Prostate gland (tissue), 2 donors: ENCODE results near the gene GYS1. TPM values are rescaled to one million over a fixed set of nuclear protein-coding genes. Genes with fewer than 3 reads are reported as not detected.

Experiments
- DNase-seq: peaks from one replicate; pipeline ENCODE4 v3.0.0-alpha.2; 2019; ENCODE audit warnings: low spot score
- H3K27ac ChIP-seq, 2 donors: fragments of 200-600 bp; sonication (generic); 2 replicates each; pipeline ENCODE4 v1.5.1; 2017 to 2019
- H3K27me3 ChIP-seq: fragments of 200-600 bp; sonication (generic); replicated peaks from 2 replicates; pipeline ENCODE4 v1.5.1; 2019; ENCODE audit not compliant: insufficient read depth
- H3K36me3 ChIP-seq, 2 donors: fragments of 200-600 bp; sonication (generic); 1 replicate in 1 of 2; 2 replicates in 1 of 2; pipeline versions ENCODE4 v1.5.1 to v1.8.1; 2017 to 2019
- H3K4me1 ChIP-seq: fragments of 200-600 bp; sonication (generic); replicated peaks from 2 replicates; pipeline ENCODE4 v1.5.1; 2019
- H3K4me3 ChIP-seq, 2 donors: fragments of 200-600 bp; sonication (generic); 2 replicates each; pipeline ENCODE4 v1.5.1; 2017 to 2019
- H3K9me3 ChIP-seq: fragments of 200-600 bp; sonication (generic); 2 replicates; pipeline ENCODE4 v1.5.1; 2017
- CTCF ChIP-seq, 4 experiments: fragments of 200-600 bp in 2 of 4; fragments of 450-650 bp in 2 of 4; sonication (generic) in 2 of 4; IDR thresholded peaks; 1 replicate in 3 of 4; 2 replicates in 1 of 4; pipeline ENCODE4 v1.5.1; 2016 to 2019; ENCODE audit warnings: antibody characterized with exemption in 4 of 4, mild to moderate bottlenecking in 2 of 4, moderate library complexity in 2 of 4
- POLR2A ChIP-seq: fragments of 450-650 bp; IDR thresholded peaks from one replicate; pipeline ENCODE4 v1.6.1; 2016; ENCODE audit warnings: antibody characterized with exemption, mild to moderate bottlenecking
- POLR2AphosphoS5 ChIP-seq: sonication (generic); formaldehyde crosslinking; IDR thresholded peaks from one replicate; pipeline ENCODE4 v1.6.1; 2017; ENCODE audit warnings: antibody characterized with exemption
- WGBS: methylation state at CpG from one replicate; pipeline ENCODE4 v1.1.5; 2018; 5-methylcytosine and 5-hydroxymethylcytosine counted together
- intact Hi-C: fragments of 100-400 bp; cut with DNase I; formaldehyde crosslinking; loops from one replicate; pipeline ENCODE4 v1.14.2; 2022
- total RNA-seq, 2 donors: library from RNA; depleted of rRNA; stranded (reverse); fragments of >200 nt; gene quantifications; one replicate each; pipeline ENCODE4 v1.1.0, GENCODE V29; 2016

The GYS1 gene
- total RNA-seq, 2 donors from 2014 or later = 47.3 to 52.0 TPM

- intact Hi-C loops = no loop called here
- H3K9me3 ChIP-seq = no peaks in the 10 kb centered on the region
- 3% methylated on average over 13 of the region's 13 CpGs for WGBS
Observed at GRCh38 chr19:48994035-48994386, 902 bp upstream of the GYS1 start.

DNA sequence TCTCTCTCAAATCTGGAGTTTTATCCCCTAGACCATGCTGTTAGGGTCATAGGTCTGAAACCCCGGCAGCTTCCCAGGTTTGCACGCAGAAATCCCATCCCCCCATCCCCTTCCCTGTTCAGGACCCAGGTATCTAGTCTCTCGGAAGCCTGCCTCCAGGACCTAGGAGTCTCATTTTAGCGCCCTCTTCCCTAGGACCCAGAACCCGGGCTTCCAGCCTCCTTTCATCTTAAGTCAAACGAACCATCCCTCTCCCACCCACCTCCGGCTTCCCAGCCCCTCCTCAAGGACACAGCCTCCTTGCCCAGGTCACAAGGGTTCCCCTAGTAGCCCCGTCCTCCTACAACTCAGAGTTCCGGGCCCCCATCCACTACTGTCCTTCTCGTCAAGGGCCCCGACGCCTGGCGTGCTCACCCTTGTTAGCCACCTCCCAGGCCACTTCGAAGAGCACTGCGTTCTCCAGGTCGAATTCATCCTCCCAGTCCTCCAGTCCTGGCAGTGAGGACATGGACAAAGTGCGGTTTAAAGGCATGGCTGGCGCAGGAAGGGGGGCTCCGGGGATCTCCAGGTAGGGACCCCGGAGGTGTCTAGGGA is 431 bp downstream of the GYS1 start:
- no peak for DNase-seq
- intact Hi-C loops = no loop called here

More at GRCh38 chr19:48994035-48994386, 902 bp upstream of the GYS1 start:
- peaks cover 19% of the 10 kb centered on the region for H3K4me1 ChIP-seq
- H3K27me3 ChIP-seq = no peaks in the 10 kb centered on the region
- H3K27ac ChIP-seq = peak overlapping the region; percentile 97 to 98
- H3K4me3 ChIP-seq = peak overlapping the region; percentile 74 to 88
- H3K36me3 ChIP-seq = no peaks in the 10 kb centered on the region
- no peak for DNase-seq
- TF ChIP-seq CTCF (IDR thresholded peaks at IDR 0.05) = no peak
- no peak for TF ChIP-seq POLR2A
- no peak for TF ChIP-seq POLR2AphosphoS5

DNA sequence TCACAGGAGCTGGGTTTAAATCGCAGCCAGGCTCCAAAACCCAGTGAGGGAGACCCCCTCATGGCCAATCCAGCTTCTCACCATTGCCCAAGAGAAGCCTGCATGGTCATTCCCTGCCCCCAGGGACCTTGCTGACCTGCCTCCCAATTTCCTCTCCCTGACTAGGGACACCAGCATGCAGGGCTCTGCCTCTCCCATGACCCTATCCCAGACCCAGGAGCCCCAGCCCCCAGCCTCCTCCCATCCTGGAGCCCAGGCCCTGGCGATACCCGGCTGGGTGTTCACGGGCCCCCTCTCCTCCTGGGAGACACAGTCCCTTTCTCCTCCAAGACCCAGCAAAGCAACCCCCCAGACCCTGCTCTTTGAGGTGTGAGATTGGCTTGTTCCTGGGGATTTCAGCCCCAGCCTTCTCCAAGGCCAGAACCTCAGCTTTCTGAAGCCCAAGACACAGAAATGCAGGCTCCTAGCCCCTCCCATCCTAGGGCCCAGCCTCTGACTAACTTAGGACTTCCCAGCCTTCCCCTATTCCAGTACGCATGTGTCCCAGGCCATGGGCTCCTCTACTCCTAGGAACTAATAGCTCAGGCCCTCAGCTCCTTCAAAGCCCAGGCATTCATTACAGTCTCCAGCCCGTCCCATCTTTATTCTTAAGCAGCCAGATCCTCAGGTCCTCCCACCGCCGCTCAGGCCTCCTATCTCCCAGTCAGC is 1.1 kb downstream of the GYS1 start:
- TF ChIP-seq POLR2AphosphoS5 (peak; percentile 89), POLR2A (peak; percentile 83), CTCF (IDR thresholded peaks at IDR 0.05) (no peak)
- intact Hi-C loops = no loop called here
- WGBS = 12% methylated on average over 8 of the region's 8 CpGs
- Histone ChIP-seq H3K9me3 (no peaks in the 10 kb centered on the region), H3K27ac (peak overlapping the region; percentile 97 to 98), H3K4me3 (peak overlapping the region; percentile 74 to 88), H3K27me3 (no peaks in the 10 kb centered on the region), H3K4me1 (peaks cover 19% of the 10 kb centered on the region), H3K36me3 (no peaks in the 10 kb centered on the region)
- peak; percentile 74 for DNase-seq

More for the DNA sequence above, 431 bp downstream of the GYS1 start:
- WGBS = under 1% methylated on average over 20 of the region's 20 CpGs
- Histone ChIP-seq H3K4me1 (peaks cover 19% of the 10 kb centered on the region), H3K4me3 (peak overlapping the region; percentile 74 to 88), H3K27me3 (no peaks in the 10 kb centered on the region), H3K27ac (peak overlapping the region; percentile 97 to 98), H3K36me3 (no peaks in the 10 kb centered on the region), H3K9me3 (no peaks in the 10 kb centered on the region)
- no peak for TF ChIP-seq CTCF (IDR thresholded peaks at IDR 0.05)
- TF ChIP-seq POLR2A = no peak

- WGBS = 69% methylated on average over 22 of the region's 22 CpGs
- Histone ChIP-seq H3K4me1 (peaks cover 19% of the 10 kb centered on the region), H3K4me3 (peak overlapping the region; percentile 74 to 88), H3K27me3 (no peaks in the 10 kb centered on the region), H3K27ac (peak overlapping the region in 1 of 2 donors; percentile 97), H3K9me3 (no peaks in the 10 kb centered on the region), H3K36me3 (no peaks in the 10 kb centered on the region)
- no peak for TF ChIP-seq CTCF (IDR thresholded peaks at IDR 0.05)
- no peak for TF ChIP-seq POLR2A
- TF ChIP-seq POLR2AphosphoS5 = no peak
- intact Hi-C loops = no loop called here
- no peak for DNase-seq
Observed at GRCh38 chr19:48991011-48991609, 2.0 kb downstream of the GYS1 start.
